AG04449 (cell line): Measurements from ENCODE around the gene CT45A9.
"Not testable (repeated sequence)": the region's sequence is repeated elsewhere in the genome, so short reads cannot be mapped to it uniquely, and the experiment has no call there.

Experiments
- CTCF ChIA-PET: fragments of 350-600 bp; formaldehyde crosslinking; extraction: SDS; loops from one replicate; lab custom pipeline; 2021; ENCODE audit warnings: antibody characterized with exemption; lab: Yijun Ruan, JAX
- POLR2A ChIA-PET: fragments of 400-600, 350-600 bp; formaldehyde crosslinking; extraction: SDS; loops from one replicate; lab custom pipeline; 2020; ENCODE audit warnings: antibody characterized with exemption, inconsistent platforms; lab: Yijun Ruan, JAX
- DNase-seq: peaks from one replicate; pipeline ENCODE4 v3.0.0-alpha.2; 2010; ENCODE audit warnings: low read depth, low spot score
- H3K4me3 ChIP-seq: 2 replicates; pipeline ENCODE4 v1.5.1; 2011; ENCODE audit warnings: low read depth, mild to moderate bottlenecking, control low read depth, low read length
- TF ChIP-seq, protein P1 (sequence below): IDR thresholded peaks from one replicate; pipeline ENCODE4 v1.5.1; 2011; ENCODE audit warnings: mild to moderate bottlenecking, moderate library complexity, low read length, control low read depth, inconsistent platforms; ENCODE audit not compliant: insufficient read depth; ENCODE audit errors: missing control alignments

The CT45A9 gene, protein sequence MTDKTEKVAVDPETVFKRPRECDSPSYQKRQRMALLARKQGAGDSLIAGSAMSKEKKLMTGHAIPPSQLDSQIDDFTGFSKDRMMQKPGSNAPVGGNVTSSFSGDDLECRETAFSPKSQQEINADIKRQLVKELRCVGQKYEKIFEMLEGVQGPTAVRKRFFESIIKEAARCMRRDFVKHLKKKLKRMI

DNA sequence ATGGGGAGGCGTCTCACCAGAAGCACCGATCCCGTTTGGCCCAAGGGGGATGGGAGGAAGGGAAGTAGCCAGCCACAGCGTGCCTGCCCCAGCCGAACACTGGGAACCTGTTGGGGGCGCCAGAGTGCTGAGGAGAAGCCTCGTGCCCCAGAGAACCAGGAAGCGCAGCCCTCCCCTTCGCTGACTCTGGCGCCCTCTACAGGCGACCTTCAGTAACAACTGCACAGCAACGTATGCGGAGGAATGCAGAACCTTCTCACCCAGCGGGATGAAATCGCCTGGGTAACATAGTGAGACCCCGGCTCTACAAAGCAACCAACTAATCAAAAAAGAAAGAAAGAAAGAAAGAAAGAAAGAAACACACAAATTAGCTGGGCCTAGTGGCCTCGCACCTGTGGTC, at the start of gene CT45A9:
CT45A9 (minus strand) TSS at position 101 of the 400 bp plus-strand sequence. CDS start 3,751 bp downstream, outside the sequence.
- H3K4me3 ChIP-seq, CTCF ChIA-PET, DNase-seq, POLR2A ChIA-PET: not testable (repeated sequence)

DNA sequence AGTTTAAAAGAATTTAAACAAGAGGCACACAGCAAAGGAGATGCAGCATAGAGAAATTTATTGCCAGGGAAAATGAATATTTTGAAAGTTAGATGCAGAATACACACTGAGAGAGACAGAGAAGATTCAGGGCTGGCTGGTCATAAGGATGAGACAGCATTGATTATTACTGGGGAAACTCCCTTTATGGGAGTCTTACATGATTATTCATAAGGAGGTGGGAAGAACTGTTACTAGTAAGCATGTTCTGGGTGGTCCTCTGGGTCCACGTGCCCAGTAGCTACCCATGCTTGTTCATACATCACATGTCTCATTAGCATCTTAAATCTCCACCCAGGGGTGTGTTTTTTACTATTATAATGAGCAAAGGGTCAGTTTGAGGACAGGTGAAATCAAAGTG, 48.9 kb upstream of the CT45A9 start:
- POLR2A ChIA-PET, DNase-seq, H3K4me3 ChIP-seq, CTCF ChIA-PET: not testable (repeated sequence)

DNA sequence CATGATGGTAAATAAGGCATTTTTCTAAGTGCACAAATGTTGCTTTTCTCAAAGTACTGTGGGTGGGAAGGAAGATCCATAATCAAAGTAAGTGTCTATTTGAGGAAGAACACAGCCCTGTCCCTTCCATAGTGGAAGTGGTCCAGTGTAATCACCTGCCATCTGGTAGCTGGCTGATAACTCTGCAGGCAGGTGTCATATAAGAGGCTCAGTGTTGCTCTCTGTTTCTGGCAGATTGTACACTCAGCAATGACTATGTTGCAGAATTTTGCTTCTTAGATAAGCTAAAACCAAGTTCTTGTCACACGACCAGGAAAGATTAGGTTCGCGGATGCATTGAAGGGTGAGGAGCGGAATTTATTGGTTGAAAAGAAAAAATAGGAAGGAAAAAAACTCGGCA, 42.8 kb upstream of the CT45A9 start:
- H3K4me3 ChIP-seq = no peak overlapping the region
- ChIA-PET CTCF (no interaction called here), POLR2A (no interaction called here)
- DNase-seq = no peak
- TF ChIP-seq, protein P1, sequence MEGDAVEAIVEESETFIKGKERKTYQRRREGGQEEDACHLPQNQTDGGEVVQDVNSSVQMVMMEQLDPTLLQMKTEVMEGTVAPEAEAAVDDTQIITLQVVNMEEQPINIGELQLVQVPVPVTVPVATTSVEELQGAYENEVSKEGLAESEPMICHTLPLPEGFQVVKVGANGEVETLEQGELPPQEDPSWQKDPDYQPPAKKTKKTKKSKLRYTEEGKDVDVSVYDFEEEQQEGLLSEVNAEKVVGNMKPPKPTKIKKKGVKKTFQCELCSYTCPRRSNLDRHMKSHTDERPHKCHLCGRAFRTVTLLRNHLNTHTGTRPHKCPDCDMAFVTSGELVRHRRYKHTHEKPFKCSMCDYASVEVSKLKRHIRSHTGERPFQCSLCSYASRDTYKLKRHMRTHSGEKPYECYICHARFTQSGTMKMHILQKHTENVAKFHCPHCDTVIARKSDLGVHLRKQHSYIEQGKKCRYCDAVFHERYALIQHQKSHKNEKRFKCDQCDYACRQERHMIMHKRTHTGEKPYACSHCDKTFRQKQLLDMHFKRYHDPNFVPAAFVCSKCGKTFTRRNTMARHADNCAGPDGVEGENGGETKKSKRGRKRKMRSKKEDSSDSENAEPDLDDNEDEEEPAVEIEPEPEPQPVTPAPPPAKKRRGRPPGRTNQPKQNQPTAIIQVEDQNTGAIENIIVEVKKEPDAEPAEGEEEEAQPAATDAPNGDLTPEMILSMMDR = no peak

DNA sequence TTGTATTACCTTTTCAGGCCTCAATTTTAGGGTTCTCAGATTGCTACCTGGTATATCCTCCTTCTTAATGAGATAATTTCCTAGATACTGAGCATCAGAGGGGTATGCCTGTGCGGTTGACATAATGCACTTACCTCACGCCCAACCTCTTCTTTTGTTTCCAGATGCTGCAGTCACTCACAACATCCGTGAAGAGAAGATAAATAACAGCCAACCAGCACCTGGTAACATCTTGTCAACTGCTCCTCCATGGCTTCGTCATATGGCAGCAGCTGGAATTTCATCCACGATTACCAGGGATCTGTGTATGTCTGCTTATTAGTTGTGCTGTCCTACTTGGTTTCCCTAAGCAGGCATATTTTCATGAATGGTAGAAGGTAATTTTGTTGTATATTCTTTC, 38.6 kb upstream of the CT45A9 start:
- no peak for DNase-seq
- TF ChIP-seq, protein P1 = no peak
- H3K4me3 ChIP-seq = no peak overlapping the region
- ChIA-PET CTCF (no interaction called here), POLR2A (no interaction called here)

DNA sequence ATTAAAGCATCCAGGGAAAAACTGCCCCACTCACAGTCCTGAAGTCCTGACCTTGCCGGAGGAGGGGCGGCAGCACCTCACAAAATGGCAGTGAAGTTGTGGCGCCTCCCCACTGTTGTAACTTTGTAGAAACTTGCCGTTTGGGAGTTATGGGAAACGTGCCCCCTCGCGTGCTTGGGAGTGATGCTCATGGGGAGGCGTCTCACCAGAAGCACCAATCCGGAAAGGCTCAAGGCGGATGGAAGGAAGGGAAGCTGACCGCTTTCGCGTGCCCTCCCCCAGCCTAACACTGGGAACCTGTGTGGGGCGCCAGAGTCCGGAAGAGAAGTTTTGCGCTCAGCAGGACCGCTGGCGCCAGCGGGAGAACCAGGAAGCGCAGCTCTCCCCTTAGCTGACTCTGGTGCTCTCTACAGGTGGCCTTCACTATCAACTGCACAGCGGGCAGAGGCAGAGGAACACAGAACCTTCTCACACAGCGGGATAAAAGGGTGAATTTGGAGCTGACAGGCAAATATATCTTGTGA, 21.7 kb upstream of the CT45A9 start, which contains the start of the genes CT45A10 and SAGE1:
CT45A10 (minus strand) TSS at position 151 of the 524 bp plus-strand sequence. CDS start 8,100 bp downstream, outside the sequence.
SAGE1 (plus strand) TSS at position 423 of the 524 bp plus-strand sequence. CDS start 2,527 bp downstream, outside the sequence.
- TF ChIP-seq, protein P1 = no peak
- ChIA-PET CTCF (no interaction called here), POLR2A (no interaction called here)
- no peak within 1 kb of the TSS for H3K4me3 ChIP-seq
- DNase-seq = no peak

DNA sequence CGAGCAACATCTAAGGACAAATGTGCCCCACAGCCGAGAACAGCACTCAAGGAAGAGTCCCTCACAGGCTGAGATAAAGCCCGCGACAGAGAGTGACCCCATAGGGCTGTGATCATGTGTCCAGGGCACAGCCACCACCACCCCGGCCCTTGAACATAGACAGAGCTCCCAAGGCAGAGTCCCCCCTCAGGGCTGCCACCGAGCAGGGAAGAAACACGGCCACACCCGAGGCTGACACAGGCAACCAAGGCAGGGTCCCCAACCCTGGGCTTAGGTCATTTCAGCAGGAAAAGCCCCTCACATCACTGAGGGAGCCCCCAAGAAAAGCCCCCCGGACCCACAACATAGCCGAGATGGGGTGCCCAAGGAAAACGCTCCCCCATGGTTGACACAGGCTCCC, 21.2 kb upstream of the CT45A9 start:
- H3K4me3 ChIP-seq = no peak overlapping the region
- TF ChIP-seq, protein P1 = no peak
- no peak for DNase-seq
- CTCF ChIA-PET = no interaction called here
- POLR2A ChIA-PET = no interaction called here

DNA sequence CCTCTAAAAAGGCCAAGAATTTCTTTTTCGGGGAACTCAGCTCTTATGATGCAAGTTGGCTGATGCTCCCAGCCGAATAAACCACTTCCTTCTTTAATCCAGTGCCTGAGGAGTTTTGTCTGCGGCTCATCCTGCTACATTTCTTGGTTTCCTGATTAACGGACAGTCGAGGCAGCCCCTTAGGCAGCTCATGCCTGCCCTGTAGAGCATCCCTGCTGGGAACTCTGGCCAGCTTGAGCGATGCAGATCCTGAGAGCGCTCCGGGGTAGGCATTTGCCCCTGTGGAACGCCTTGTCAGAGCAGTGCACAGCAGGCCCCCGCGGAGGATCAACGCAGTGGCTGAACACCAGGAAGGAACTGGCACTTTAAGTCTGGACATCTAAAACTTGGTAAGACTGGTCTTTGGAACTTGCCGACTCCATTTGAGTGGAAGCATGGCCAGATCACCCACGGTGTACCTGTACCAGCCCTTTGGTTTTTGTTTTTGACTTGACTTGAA, 18.5 kb upstream of the CT45A9 start:
- TF ChIP-seq, protein P1 = no peak
- CTCF ChIA-PET = no interaction called here

DNA sequence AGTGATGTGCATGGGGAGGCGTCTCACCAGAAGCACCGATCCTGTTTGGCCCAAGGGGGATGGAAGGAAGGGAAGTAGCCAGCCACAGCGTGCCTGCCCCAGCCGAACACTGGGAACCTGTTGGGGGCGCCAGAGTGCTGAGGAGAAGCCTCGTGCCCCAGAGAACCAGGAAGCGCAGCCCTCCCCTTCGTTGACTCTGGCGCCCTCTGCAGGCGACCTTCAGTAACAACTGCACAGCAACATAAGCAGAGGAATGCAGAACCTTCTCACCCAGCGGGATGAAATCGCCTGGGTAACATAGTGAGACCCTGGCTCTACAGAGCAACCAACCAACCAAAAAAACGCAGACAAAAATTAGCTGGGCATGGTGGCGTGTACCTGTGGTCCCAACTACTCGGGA, 17.4 kb upstream of the CT45A9 start:
- POLR2A ChIA-PET, H3K4me3 ChIP-seq, CTCF ChIA-PET, DNase-seq: not testable (repeated sequence)

More for the DNA sequence above, 18.5 kb upstream of the CT45A9 start:
- no peak overlapping the region for H3K4me3 ChIP-seq
- POLR2A ChIA-PET = no interaction called here
- no peak for DNase-seq

DNA sequence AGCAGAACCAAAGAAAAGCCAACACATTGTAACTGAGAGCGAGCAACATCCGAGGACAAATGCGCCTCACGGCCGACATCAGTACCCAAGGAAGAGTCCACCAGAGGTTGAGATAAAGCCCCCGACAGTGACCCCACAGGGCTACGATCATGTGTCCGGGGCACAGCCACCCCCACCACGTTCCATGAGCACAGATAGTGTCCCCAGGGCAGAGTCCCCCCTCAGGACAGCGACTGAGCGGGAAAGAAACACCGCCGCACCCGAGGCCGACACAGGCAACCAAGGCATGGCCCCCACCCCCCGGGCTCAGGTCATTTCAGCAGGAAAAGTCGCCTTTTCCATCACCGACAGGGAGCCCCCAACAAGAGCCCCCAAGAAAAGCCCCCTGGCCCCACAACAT, 16.6 kb upstream of the CT45A9 start:
- DNase-seq, H3K4me3 ChIP-seq, POLR2A ChIA-PET, CTCF ChIA-PET: not testable (repeated sequence)

DNA sequence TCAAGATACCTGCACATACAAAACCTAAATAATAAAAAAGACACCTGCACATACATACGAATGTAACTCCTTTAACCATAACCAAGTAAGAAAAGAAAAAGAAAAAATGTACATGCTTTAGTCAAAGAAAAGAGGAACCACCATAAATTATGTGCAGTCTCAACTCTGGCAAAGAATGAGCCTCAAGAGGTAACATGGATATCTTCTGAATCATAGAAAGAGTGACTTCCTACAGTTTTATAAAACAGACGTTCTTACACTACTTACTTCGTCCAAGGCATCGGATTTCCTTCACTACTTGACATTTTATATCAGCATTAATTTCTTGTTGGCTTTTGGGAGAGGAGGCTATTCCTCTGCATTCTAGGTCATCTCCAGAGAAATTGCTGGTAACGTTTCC, 11.1 kb upstream of the CT45A9 start:
- H3K4me3 ChIP-seq, POLR2A ChIA-PET, DNase-seq, CTCF ChIA-PET: not testable (repeated sequence)

DNA sequence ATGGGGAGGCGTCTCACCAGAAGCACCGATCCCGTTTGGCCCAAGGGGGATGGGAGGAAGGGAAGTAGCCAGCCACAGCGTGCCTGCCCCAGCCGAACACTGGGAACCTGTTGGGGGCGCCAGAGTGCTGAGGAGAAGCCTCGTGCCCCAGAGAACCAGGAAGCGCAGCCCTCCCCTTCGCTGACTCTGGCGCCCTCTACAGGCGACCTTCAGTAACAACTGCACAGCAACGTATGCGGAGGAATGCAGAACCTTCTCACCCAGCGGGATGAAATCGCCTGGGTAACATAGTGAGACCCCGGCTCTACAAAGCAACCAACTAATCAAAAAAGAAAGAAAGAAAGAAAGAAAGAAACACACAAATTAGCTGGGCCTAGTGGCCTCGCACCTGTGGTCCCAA, 17.2 kb downstream of the CT45A9 start, which contains the start of gene CT45A8:
CT45A8 (minus strand) TSS at position 101 of the 400 bp plus-strand sequence. CDS start 3,755 bp downstream, outside the sequence.
- DNase-seq, H3K4me3 ChIP-seq, POLR2A ChIA-PET, CTCF ChIA-PET: not testable (repeated sequence)
